LNCAP (cell line): ENCODE results near the gene MFSD6.

Experiments used
- TF ChIP-seq, protein P1 (sequence below): fragments of 450-650 bp; IDR thresholded peaks from 2 replicates; pipeline ENCODE4 v1.5.1; 2017; ENCODE audit warnings: mild to moderate bottlenecking

MFSD6 gene

DNA sequence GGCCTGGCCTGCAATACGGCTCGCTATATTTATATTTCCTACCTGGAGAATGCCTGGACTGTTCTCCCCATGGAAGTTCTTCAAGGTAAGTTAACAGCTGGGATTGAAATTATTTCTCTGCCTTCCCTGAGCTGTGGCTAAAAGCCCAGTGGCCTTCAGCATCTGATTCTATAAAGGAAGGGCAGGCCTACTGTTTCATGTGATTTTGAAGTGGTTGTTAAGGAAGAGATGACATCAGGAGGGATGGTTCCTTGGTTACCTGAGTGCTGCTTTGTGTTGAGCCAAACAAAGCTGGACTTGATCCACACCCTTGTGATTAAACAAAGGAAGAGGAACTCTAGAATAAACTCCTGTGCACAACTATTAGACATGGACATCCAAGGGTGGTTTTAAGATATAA, 61.6 kb downstream of the MFSD6 start:
- TF ChIP-seq, protein P1, sequence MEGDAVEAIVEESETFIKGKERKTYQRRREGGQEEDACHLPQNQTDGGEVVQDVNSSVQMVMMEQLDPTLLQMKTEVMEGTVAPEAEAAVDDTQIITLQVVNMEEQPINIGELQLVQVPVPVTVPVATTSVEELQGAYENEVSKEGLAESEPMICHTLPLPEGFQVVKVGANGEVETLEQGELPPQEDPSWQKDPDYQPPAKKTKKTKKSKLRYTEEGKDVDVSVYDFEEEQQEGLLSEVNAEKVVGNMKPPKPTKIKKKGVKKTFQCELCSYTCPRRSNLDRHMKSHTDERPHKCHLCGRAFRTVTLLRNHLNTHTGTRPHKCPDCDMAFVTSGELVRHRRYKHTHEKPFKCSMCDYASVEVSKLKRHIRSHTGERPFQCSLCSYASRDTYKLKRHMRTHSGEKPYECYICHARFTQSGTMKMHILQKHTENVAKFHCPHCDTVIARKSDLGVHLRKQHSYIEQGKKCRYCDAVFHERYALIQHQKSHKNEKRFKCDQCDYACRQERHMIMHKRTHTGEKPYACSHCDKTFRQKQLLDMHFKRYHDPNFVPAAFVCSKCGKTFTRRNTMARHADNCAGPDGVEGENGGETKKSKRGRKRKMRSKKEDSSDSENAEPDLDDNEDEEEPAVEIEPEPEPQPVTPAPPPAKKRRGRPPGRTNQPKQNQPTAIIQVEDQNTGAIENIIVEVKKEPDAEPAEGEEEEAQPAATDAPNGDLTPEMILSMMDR, result no peak

DNA sequence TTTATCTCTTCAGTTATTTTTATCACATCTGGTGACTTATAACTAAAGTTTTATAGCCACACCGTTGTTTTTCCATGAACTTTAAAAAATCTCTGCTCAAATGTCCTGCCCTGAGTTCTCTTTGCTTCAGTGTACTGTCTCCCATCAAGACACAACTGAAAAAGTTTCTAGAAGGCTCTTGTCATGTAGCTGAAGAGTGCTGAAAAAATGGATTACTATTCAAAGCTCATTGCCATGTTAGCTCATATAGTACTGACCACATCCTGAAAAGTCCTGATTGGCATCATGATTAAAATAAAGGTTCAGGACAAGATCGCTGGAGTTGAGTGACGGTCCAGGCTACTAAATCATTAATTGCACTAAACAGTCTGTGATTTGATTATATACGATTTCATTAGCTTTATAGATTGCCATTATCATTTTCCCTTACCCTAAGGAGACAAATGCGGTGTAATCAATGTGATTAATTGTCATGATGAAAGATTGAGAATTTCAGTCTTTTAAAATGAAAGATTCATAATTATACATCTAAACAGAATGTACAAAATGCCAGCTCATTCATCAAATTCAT, 62.2 kb downstream of the MFSD6 start:
- TF ChIP-seq, protein P1, result no peak

DNA sequence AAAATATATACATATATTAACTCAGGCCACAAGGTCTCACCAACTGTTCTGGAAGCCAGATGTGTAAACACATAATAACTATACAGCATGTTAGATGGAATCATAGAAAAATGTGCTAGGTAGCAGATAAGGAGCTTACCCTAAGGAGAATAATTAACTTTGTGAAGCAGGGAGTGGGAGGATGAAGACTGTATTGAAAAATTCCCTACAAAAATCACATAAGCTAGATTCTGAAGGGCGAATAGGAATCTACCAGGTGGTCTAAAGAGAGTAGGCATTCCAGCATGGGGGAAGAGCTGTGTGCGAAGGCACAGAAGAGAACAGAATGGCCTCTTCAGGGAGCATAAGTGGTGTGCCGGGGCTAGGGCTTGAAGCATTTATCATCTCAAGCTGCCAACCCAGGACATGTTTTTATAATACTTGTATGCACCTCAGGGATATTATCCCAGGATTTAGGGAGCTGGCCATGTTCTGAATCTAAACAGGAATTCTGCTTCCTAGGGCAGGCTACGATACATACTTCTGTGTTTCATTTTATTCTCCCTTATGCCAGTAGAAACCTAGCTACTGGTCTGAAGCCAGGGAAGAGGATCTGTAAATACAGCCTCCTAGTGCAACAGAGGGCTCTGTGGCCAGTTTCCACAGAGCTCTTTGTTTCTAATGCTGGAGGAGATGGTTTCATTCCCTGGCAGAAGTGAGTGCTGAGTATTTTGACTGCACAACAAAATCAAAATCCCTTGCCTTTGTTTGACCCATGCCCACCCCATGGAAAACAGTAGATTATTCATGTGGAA, 69.7 kb downstream of the MFSD6 start:
- TF ChIP-seq, protein P1, result no peak

DNA sequence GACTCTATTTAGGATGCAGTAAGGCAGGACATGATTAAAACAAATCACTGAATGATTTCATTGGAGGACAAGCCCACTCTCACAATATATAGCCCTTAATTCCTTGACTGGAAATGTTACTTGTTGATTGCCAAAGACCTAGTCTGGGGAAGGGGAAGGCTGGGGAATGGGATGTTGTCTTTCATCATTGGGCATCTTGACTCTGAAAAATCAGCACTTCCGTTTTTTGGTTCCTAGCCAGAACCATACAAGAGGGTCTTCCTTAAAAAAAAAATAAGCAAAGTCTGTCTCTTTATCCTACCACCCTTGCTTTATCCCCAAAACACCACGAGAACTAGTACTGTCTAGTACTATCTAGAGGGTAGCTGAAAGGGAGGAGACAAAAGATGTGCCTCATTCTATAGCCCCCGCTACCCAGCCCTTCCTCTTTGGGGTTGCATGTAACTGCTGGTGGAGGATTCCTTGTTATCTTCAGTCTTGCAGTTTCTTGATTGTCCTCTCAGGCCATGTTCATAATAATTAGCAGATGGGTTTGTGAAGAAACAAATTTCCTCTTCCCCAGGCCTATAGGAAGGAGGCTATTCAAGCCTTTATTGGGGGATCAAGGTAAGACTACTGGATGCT, 70.5 kb downstream of the MFSD6 start:
- TF ChIP-seq, protein P1, result no peak

DNA sequence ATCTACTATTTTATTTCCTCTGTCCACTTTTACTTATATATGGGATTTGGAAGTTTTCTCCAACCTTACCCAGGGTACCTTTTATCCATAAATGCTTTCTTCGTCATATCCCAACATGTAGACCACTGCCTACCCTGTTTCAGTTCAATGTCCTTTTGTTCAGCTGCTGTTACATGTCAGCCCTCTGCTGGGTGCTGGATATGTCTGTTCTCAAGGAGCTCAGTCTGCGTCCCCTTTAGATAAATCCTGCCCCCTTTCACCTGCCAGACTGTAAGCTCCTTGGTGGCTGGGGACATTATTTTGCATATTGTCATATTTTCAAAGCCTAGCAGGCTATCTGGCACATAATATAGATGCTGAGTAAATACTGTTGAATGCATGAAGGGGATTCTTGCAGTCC, 73.2 kb downstream of the MFSD6 start:
- TF ChIP-seq, protein P1, result no peak

DNA sequence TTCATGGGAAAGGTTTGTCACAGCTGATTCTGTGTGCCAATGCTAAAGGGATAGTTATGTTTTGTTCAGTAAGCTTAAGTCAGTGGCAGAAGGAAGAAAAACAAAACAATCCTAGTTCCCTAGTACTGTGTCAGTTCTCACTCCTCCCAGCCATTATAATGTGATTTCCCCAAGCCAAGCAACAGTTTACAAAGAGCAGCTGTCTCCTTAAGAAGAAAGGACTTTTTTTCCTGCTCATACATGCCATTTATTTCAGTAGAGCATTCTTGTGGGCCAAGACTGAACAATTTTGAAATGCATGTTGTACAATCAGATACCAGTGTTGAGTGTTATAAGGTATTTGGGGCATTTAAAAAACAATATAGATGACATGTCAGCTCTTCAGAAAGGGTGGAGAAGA, 74.3 kb downstream of the MFSD6 start:
- TF ChIP-seq, protein P1, result no peak

DNA sequence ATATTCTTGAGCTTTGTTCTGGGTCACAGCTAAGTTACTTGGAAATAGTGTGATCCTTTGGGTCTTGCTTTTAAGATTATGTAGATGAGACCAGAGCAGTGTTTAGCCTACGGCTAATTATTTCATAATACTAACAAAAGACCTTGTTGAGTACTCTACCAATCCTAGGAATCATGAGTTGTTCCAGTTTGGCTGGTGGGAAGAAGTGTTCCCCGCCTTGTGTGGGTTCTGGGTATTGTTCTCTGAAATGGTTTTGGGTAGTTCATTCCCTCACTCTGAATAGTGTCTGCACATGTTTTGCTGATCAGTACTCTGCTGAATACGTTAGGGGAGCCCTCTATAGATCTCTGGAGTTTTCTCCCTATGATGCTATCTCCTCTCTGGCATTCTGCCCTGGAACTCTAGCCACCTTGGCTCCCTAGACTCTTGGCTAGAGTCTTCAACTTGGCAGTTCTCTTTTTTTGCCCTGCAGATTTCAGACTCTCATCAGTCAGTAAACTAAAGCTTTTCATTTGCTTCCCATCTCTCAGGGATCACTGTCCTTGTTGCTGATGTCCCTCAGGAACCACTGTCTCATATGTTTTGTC, 78.0 kb downstream of the MFSD6 start:
- TF ChIP-seq, protein P1, result no peak
